ENCODE results near the gene PTPRK.

The PTPRK gene

GRCh38 chr6:128070406-128070805 lies 450.0 kb downstream of the PTPRK start:
- Histone ChIP-seq H3K4me3 (no peak overlapping the region), H3K27ac (no peak overlapping the region)
- no peak for DNase-seq (ENCODE audit: low spot score)
- no peak for TF ChIP-seq CTCF (IDR thresholded peaks at IDR 0.05)

- DNase-seq (ENCODE audit: low spot score), result no peak
- TF ChIP-seq CTCF (IDR thresholded peaks at IDR 0.05), result no peak
- no peak overlapping the region for H3K27ac ChIP-seq
- H3K4me3 ChIP-seq, result no peak overlapping the region
Observed at GRCh38 chr6:128069188-128069587, 451.2 kb downstream of the PTPRK start.

- DNase-seq (ENCODE audit: low spot score), result no peak
- Histone ChIP-seq H3K27ac (no peak overlapping the region), H3K4me3 (no peak overlapping the region)
- TF ChIP-seq CTCF (IDR thresholded peaks at IDR 0.05), result no peak
Observed at GRCh38 chr6:128068119-128068479, 452.3 kb downstream of the PTPRK start.

GRCh38 chr6:128067446-128068118 lies 452.8 kb downstream of the PTPRK start:
- no peak for DNase-seq (ENCODE audit: low spot score)
- no peak overlapping the region for H3K27ac ChIP-seq
- no peak for TF ChIP-seq CTCF (IDR thresholded peaks at IDR 0.05)
- no peak overlapping the region for H3K4me3 ChIP-seq

GRCh38 chr6:128065072-128065471 lies 455.3 kb downstream of the PTPRK start:
- Histone ChIP-seq H3K27ac (no peak overlapping the region), H3K4me3 (no peak overlapping the region)
- no peak for DNase-seq (ENCODE audit: low spot score)
- TF ChIP-seq CTCF (IDR thresholded peaks at IDR 0.05), result no peak

- no peak for TF ChIP-seq CTCF (IDR thresholded peaks at IDR 0.05)
- no peak for DNase-seq (ENCODE audit: low spot score)
- no peak overlapping the region for H3K27ac ChIP-seq
- H3K4me3 ChIP-seq, result no peak overlapping the region
Observed at GRCh38 chr6:128064540-128064895, 455.9 kb downstream of the PTPRK start.

GRCh38 chr6:128063850-128064539 lies 456.4 kb downstream of the PTPRK start:
- TF ChIP-seq CTCF (IDR thresholded peaks at IDR 0.05), result no peak
- no peak overlapping the region for H3K4me3 ChIP-seq
- DNase-seq (ENCODE audit: low spot score), result no peak
- no peak overlapping the region for H3K27ac ChIP-seq

Measured in coronary artery (tissue), 2 donors.